ENCODE results near the gene MGARP.
"Not testable (repeated sequence)": the region's sequence is repeated elsewhere in the genome, so short reads cannot be mapped to it uniquely, and the experiment has no call there.

Gene MGARP

DNA sequence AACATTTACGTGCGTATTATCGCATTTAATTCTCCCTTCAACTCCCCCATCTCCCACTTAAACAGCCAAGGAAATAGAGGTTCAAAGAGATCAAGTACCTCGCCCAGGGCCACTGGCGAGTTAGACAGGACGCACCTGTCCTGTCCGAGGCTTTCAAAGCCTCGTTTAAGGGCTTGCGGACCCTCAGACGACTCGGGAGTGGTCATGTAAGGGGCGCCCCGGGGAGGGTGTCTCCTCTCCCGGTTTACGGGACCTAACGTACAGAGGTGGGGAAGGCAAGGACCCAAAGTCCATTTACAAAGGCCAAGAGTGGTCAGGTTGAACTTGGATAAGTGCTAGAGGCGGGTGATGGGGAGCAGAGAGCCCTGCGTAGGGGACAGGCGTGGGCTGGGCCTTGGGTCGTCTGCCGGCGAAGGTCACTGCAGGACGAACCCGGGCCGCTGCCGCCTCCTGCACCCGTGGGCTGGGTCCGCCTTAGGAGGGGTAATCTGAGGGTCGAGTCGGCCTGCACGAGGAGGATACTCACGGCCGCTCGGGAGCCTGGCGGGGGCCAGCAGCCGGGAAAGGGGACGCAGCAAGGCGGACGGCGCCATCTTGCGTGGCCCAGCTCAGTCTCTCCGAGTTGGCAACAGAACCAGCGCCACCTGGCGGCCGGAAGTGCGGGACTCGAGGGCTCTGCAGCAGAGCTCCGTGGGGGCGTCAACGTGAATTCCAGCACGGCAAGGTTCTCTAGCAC is 15.3 kb upstream of the MGARP start:
- DNase-seq, result peak; percentile 82

DNA sequence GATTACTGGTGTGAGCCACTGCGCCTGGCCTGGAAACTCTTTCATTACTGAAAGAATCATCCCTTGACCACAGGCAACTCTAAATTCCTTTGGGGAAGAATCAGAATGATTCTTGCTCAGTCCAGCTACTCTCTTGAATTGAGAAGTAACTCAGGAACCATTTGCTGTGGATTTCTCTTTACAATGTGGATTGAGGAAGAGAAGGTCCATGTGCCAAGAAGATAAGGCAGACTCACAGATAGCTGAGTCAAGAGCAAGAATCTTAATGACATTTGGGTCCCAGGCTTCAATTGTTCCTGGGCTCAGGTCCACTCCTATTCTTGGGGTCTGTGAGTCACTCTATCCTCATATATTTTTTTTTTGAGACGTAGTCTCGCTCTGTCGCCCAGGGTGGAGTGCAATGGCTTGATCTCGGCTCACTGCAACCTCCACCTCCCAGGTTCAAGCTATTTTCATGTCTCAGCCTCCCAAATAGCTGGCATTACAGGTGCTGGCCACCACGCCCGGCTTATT is 6.2 kb upstream of the MGARP start:
- DNase-seq, result no peak

GRCh38 chr4:139282721-139283075 is 2.7 kb upstream of the MGARP start:
- no peak for DNase-seq

GRCh38 chr4:139282065-139282720 is 2.2 kb upstream of the MGARP start:
- DNase-seq, result no peak

GRCh38 chr4:139278912-139279759 is 889 bp downstream of the MGARP start:
- peak; percentile 17 for DNase-seq

DNA sequence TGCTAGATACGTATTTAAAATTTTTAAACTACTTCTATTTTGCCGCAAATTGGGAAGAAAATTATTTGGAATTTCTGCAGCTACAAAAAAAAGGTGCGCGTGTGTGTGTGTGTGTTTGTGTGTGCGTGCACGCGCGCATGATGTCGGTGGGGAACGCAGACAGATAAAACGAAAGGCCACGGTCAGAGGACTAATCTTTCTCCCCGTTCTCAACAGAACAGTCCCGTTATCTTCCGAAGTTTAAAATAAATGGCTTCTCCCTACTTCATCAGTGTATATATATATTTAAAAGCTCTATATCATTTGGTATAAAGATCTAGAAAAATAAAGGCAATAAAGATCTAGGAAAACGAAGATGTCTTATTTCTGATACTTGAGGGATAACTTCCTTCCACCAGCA is 1.5 kb downstream of the MGARP start:
- no peak for DNase-seq

DNA sequence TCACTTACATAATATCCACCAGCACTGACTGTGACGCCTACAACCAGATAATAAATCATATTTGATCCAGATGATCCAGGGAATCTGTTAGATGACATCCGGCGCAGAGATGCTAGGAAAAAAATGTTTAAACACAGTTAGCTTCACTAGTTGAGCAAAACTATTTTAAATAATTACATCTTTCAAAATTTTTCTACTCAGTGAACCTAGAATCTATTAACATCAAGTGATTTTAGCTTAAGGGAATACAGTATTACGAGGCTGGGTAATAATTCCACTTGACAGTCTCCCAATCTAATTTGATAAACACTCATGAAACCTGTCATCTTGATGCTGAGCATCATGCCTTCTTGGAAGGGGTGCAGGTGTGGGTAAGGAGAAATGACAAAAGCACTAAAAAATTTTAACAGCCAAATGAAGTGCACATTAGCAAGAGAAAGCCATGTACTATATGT is 4.7 kb downstream of the MGARP start:
- DNase-seq, result no peak

DNA sequence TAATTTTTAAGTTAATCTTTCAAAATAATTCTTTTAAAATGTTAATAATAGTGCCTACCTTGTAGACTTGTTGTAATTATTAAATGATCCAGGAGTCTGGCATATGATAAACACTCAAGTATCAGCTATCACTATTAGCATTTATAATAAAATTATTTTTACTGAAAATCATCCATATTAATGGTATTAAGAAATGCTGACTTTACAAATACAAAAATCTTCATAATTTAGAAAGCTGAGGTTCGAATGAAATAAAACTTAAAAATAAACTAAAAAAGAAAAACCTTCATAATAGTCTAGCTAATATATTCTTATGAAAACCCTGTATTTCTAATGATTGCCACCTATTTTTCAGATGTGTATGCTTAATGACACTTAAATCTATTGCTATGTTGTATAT is 5.2 kb downstream of the MGARP start:
- no peak for DNase-seq

DNA sequence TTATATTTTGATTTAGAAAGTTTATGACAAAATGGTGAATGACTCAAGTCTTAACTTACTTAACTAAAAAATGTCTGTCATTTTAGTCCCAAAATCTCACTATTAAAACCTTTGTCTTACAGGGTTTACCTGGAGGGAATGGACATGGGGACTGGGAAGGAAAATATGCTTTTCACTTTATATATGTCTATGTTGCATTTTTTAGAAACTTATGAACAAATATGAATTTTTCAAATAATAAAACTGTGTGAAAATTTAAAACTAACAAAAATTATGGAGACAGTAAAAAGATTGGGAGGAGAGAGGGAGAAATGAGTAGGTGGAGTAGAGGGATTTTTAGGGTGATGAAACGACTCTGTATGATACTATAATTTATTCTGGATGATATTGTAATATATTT is 6.2 kb downstream of the MGARP start:
- no peak for DNase-seq

GRCh38 chr4:139267301-139267700 is 12.7 kb downstream of the MGARP start:
- DNase-seq, result no peak

DNA sequence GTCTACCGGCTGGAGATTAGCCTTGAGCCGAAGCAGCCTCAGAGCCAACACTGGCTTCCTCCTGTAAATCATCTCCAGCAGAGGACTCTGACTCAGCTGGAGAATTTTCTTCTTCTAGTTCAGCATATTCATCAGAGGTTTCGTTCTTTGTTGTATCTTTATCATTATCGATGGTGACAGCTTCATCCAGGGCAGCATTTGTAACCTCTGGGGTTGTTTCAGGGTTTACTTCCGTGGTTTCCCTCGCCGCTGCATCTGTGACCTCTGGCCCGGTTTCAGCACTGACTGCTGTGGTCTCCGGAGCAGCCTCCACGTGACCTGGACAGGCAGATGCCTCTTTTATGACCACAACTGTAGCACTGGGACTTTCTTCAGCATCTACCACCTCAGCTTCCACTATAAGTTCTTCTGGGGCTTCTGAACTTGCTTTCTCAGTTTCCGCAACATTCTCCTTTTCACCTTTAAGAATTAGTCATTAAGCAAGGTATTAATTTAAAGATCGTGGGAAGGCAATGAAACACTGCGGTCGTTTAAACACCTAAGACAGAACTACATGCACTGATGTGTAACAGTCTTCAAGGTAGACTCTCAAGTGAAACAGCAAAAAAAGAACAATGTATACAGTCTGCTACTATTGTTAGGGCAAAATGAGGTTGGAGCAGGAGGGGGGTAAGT is 13.3 kb downstream of the MGARP start:
- DNase-seq, result peak; percentile 26

- DNase-seq, result no peak
Measured at GRCh38 chr4:139266208-139266582, 13.8 kb downstream of the MGARP start.

GRCh38 chr4:139265654-139266053 is 14.4 kb downstream of the MGARP start:
- DNase-seq, result no peak

DNA sequence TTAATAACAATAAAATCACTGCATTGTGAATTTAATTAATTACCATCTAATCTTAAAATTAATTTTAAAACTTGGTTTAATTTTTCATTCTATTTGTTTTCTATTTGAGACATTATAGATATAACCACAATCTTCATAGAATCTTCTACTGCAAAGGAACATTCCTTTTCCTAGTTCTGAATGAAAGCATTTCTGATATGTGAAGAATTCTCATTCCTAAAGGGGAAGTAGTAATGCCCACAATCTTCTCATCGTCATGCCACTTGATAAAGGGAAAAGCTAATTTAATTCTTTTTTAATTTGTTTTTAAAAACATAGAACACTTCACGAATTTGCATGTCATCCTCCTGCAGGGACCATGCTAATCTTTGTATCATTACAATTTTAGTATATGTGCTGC is 23.7 kb downstream of the MGARP start:
- no peak for DNase-seq

GRCh38 chr4:139255581-139255980 is 24.4 kb downstream of the MGARP start:
- DNase-seq, result not testable (repeated sequence)

- DNase-seq, result no peak
Measured at GRCh38 chr4:139253713-139254112, 26.3 kb downstream of the MGARP start.

DNA sequence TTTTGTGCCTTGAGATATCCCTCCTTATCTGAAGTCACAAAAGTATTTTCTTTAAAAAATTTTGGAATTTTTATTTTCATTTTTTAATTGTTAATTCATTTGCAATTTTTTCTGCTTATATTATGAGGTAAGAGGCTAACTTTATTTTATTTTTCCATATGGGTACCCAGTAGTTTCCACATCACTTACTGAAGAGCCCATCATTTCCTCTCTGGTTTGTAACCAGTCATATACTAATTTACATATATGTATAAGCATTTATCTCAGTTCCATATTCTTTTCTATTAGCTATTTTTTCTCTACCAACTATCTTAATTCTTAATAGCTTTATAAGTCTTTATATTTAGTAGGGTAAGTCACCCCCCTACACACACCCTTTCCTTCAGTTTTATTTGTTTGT is 27.0 kb downstream of the MGARP start:
- no peak for DNase-seq

GRCh38 chr4:139247700-139248238 is 32.3 kb downstream of the MGARP start:
- no peak for DNase-seq

DNA sequence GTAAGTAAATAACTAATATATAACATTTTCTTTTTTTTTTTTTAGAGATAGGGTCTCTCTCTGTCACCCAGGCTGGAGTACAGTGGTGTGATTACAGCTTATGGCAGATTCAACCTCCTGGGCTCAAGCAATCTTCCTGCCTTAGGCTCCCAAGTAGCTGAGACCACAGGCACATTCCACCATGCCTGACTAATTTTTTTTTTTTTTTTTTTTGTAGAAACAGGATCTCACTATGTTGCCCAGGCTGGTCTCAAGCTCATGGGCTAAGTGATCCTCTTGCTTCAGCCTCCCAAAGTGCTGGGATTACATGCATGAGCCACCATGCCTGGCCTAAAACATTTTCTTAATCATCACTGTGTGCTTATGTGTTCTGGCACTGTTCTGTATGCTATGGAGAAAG is 32.8 kb downstream of the MGARP start:
- DNase-seq, result no peak

GRCh38 chr4:139246166-139246565 is 33.9 kb downstream of the MGARP start:
- no peak for DNase-seq

- DNase-seq, result no peak
Measured at GRCh38 chr4:139245590-139245989, 34.4 kb downstream of the MGARP start.

DNA sequence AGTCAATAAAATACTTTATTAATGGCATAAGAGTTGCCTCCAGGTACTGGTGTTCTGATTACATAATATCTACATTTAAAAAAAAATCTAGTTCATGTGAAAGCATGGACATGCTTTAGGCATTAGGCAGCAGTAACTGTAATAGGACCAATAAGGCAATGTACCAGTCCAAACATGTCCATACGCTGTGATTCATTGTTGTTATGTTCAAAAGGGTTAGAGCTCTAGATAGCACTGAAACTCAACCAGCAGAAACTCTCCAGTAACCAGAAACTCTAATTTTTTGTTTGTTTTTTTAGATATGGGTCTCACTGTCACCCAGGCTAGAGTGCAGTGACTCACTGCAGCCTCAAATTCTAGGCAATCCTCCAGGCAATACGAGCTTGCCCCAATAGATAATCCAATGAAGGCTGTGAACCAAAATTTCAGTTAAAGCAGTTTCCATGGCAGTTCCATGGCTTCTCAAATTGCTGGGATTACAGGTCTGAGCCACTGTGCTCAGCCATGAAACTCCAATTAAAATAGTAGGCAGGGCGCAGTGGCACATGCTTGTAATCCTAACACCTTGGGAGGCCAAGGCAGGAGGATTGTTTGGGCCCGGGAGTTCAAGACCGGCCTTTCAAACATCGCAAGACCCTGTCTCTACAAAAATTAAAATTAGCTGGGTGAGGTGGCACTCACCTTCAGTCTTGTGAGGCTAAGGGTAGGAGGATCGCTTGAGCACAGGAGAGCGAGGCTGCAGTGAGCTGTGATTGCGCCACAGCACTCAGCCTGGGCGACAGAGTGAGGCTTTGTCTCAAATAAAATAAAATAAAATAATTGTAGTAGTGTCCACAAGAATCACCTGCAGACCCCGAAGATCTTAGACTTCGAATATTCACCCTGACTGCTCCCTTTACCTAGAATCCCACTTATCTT is 36.3 kb downstream of the MGARP start:
- DNase-seq, result no peak
